ENCODE data around the gene GABBR2. TPM values are rescaled to one million over a fixed set of nuclear protein-coding genes. Genes with fewer than 3 reads are reported as not detected.

GABBR2 gene
- total RNA-seq, 2 donors from 2014 or later: 1.2 to 1.3 TPM

DNA sequence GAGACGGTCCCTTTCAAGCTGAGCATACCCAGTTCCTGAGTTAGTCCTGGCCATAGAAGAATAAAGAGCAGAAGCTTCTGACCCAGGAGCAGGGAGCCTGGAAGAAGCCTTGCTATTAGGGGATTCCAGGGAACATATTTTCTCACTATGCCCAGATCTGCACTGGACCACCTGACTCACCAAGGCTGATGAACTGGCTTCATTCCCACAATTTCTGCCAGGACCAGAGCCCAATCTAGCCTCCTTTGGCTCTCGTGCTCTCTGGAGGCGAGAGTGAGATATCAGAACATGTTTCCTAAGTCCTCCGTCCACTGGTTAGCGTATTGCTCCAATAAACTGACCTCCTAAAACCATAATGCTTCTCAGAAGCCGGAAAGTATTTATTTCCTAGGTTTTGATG lies 9.9 kb downstream of the GABBR2 start:
- no peak overlapping the region for H3K4me3 Mint-ChIP-seq
- no peaks in the 10 kb centered on the region for H3K36me3 Mint-ChIP-seq (ENCODE audit: low read depth)
- 94% methylated on average over 3 to 6 of the region's 6 CpGs for WGBS, 2 experiments (ENCODE audit: insufficient coverage in 1 of 2, insufficient read length in 1 of 2)
- no peak for TF ChIP-seq CTCF (conservative IDR thresholded peaks at IDR 0.05)
- no peaks in the 10 kb centered on the region for H3K9me3 Mint-ChIP-seq
- Histone ChIP-seq H3K9ac (ENCODE audit: extremely low read depth, low read length, poor library complexity, severe bottlenecking) (no peak overlapping the region), H3K4me3 (ENCODE audit: low read length) (no peak overlapping the region), H3K36me3 (ENCODE audit: control insufficient read depth, insufficient read depth, low read length) (no peaks in the 10 kb centered on the region), H3K9me3 (ENCODE audit: control insufficient read depth, low read length) (peaks cover 7% of the 10 kb centered on the region), H3K27me3 (ENCODE audit: control insufficient read depth, insufficient read depth, low read length, poor library complexity, severe bottlenecking) (peaks cover 17% of the 10 kb centered on the region), H3K27ac (ENCODE audit: low read depth, low read length) (no peak overlapping the region), H3K4me1 (ENCODE audit: control insufficient read depth, insufficient read depth, low read length) (no peaks in the 10 kb centered on the region)
- DNase-seq: no peak
- H3K27me3 Mint-ChIP-seq (ENCODE audit: insufficient read depth): peaks cover 34% of the 10 kb centered on the region
- no peaks in the 10 kb centered on the region for H3K4me1 Mint-ChIP-seq
- no peak overlapping the region for H3K27ac Mint-ChIP-seq

DNA sequence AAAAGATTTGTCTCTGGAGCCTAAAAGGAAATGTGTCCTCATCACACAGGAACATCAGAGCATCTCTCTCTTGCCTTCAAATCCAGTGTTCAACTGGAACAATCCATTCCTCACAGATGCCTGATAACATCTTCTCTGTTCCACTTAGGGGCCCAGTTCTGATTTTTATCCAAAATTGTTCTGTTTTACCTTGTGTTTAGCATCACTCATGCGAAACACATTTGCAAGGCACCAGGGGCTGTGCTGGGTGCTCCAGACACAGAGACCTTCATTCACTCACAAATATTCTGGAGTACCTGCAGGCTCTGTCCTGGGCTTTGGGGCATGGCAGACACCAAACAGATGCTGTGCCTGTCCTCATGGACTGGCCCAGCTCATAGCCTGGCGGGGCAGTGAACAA lies 13.8 kb downstream of the GABBR2 start:
- no peak overlapping the region for H3K27ac Mint-ChIP-seq
- no peaks in the 10 kb centered on the region for H3K36me3 Mint-ChIP-seq (ENCODE audit: low read depth)
- Histone ChIP-seq H3K27me3 (ENCODE audit: control insufficient read depth, insufficient read depth, low read length, poor library complexity, severe bottlenecking) (peaks cover 5% of the 10 kb centered on the region), H3K4me3 (ENCODE audit: low read length) (no peak overlapping the region), H3K9me3 (ENCODE audit: control insufficient read depth, low read length) (no peaks in the 10 kb centered on the region), H3K36me3 (ENCODE audit: control insufficient read depth, insufficient read depth, low read length) (no peaks in the 10 kb centered on the region), H3K27ac (ENCODE audit: low read depth, low read length) (no peak overlapping the region), H3K9ac (ENCODE audit: extremely low read depth, low read length, poor library complexity, severe bottlenecking) (no peak overlapping the region), H3K4me1 (ENCODE audit: control insufficient read depth, insufficient read depth, low read length) (no peaks in the 10 kb centered on the region)
- 84 to 90% methylated on average over 2 of the region's 2 CpGs for WGBS, 2 experiments (ENCODE audit: insufficient coverage in 1 of 2, insufficient read length in 1 of 2)
- H3K4me3 Mint-ChIP-seq: no peak overlapping the region
- no peak for DNase-seq
- no peaks in the 10 kb centered on the region for H3K4me1 Mint-ChIP-seq
- H3K9me3 Mint-ChIP-seq: no peaks in the 10 kb centered on the region
- TF ChIP-seq CTCF (conservative IDR thresholded peaks at IDR 0.05): no peak
- peaks cover 18% of the 10 kb centered on the region for H3K27me3 Mint-ChIP-seq (ENCODE audit: insufficient read depth)

GRCh38 chr9:98692392-98692791 lies 16.3 kb downstream of the GABBR2 start:
- H3K9me3 Mint-ChIP-seq: no peaks in the 10 kb centered on the region
- 80 to 88% methylated on average over 1 to 5 of the region's 7 CpGs for WGBS, 2 experiments (ENCODE audit: insufficient coverage in 1 of 2, insufficient read length in 1 of 2)
- H3K4me1 ChIP-seq (ENCODE audit: control insufficient read depth, insufficient read depth, low read length): no peaks in the 10 kb centered on the region
- H3K4me3 Mint-ChIP-seq: no peak overlapping the region
- no peaks in the 10 kb centered on the region for H3K27me3 ChIP-seq (ENCODE audit: control insufficient read depth, insufficient read depth, low read length, poor library complexity, severe bottlenecking)
- TF ChIP-seq CTCF (conservative IDR thresholded peaks at IDR 0.05): no peak
- no peak for DNase-seq
- no peaks in the 10 kb centered on the region for H3K36me3 ChIP-seq (ENCODE audit: control insufficient read depth, insufficient read depth, low read length)
- no peak overlapping the region for H3K27ac Mint-ChIP-seq
- no peaks in the 10 kb centered on the region for H3K36me3 Mint-ChIP-seq (ENCODE audit: low read depth)
- H3K9me3 ChIP-seq (ENCODE audit: control insufficient read depth, low read length): no peaks in the 10 kb centered on the region
- no peak overlapping the region for H3K27ac ChIP-seq (ENCODE audit: low read depth, low read length)
- peaks cover 2% of the 10 kb centered on the region for H3K4me1 Mint-ChIP-seq
- peaks cover 2% of the 10 kb centered on the region for H3K27me3 Mint-ChIP-seq (ENCODE audit: insufficient read depth)
- no peak overlapping the region for H3K9ac ChIP-seq (ENCODE audit: extremely low read depth, low read length, poor library complexity, severe bottlenecking)
- no peak overlapping the region for H3K4me3 ChIP-seq (ENCODE audit: low read length)
